Keratinocyte (primary cell): ENCODE results near the gene LRRC41.

Experiments used
- EZH2 ChIP-seq: IDR thresholded peaks from one replicate; pipeline ENCODE4 v1.6.1; 2012; ENCODE audit warnings: inconsistent platforms, mild to moderate bottlenecking, low read length, moderate library complexity
- TF ChIP-seq, protein P1 (sequence below), 3 experiments: IDR thresholded peaks in 1 of 3; conservative IDR thresholded peaks in 1 of 3; optimal IDR thresholded peaks in 1 of 3; 2 replicates in 2 of 3; 3 replicates in 1 of 3; pipeline versions ENCODE3 to v1.5.1; 2011; ENCODE audit warnings: low read length in 3 of 3, mild to moderate bottlenecking in 3 of 3, moderate library complexity in 2 of 3, control low read depth in 1 of 3, inconsistent platforms in 1 of 3; ENCODE audit not compliant: insufficient read depth in 2 of 3; ENCODE audit errors: extremely low read depth in 1 of 3

DNA sequence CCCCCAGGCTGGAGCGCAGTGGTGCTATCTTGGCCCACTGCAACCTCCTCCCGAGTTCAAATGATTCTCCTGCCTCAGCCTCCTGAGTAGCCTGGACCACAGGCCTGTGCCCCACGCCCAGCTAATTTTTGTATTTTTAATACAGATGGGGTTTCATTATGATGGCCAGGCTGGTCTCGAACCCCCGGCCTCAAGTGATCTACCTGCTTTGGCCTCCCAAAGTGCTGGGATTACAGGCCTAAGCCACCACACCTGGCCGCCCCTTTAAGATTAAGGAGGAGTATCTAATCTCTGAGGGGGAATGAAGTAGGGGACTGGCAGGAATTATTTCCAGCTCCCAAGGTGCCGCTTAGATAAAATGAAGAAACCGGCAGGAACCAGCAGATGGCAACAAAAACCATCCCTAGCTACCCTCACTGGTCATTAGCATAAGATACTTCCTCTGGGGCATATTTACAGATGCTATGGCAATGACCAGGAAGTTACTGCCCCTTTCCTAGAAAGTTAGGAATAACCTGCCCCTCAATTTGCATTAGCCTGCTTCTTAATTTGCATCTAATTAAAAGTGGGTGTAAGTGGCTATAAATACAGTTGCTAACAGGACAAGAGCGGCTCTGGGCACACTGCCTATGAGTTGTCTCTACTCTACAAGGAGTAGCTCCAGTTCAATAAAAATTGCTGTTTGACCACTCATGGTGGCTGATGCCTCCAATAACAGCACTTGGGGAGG is 30.0 kb upstream of the LRRC41 start:
- TF ChIP-seq, protein P1, sequence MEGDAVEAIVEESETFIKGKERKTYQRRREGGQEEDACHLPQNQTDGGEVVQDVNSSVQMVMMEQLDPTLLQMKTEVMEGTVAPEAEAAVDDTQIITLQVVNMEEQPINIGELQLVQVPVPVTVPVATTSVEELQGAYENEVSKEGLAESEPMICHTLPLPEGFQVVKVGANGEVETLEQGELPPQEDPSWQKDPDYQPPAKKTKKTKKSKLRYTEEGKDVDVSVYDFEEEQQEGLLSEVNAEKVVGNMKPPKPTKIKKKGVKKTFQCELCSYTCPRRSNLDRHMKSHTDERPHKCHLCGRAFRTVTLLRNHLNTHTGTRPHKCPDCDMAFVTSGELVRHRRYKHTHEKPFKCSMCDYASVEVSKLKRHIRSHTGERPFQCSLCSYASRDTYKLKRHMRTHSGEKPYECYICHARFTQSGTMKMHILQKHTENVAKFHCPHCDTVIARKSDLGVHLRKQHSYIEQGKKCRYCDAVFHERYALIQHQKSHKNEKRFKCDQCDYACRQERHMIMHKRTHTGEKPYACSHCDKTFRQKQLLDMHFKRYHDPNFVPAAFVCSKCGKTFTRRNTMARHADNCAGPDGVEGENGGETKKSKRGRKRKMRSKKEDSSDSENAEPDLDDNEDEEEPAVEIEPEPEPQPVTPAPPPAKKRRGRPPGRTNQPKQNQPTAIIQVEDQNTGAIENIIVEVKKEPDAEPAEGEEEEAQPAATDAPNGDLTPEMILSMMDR (optimal IDR thresholded peaks at IDR 0.05 in 1 of 3, IDR thresholded peaks at IDR 0.05 in 1 of 3, conservative IDR thresholded peaks at IDR 0.05 in 1 of 3; ENCODE audit: extremely low read depth in 1 of 3, insufficient read depth in 2 of 3, low read length in 3 of 3) = peak in 2 of 3 experiments; percentile 20 to 37
- no peak for TF ChIP-seq EZH2
